HG03066 (cell line): ENCODE measurements around the gene TBL2.
"Not testable (repeated sequence)": the region's sequence is repeated elsewhere in the genome, so short reads cannot be mapped to it uniquely, and the experiment has no call there.

ENCODE experiments used
- ATAC-seq: cut with Tn5 transposase; IDR thresholded peaks from one replicate; pipeline ENCODE4 v1.9.1; 2021; ENCODE audit warnings: low read depth; ENCODE audit not compliant: unreplicated experiment

TBL2 gene

GRCh38 chr7:73606801-73607691 lies 28.7 kb upstream of the TBL2 start:
- no peak for ATAC-seq

DNA sequence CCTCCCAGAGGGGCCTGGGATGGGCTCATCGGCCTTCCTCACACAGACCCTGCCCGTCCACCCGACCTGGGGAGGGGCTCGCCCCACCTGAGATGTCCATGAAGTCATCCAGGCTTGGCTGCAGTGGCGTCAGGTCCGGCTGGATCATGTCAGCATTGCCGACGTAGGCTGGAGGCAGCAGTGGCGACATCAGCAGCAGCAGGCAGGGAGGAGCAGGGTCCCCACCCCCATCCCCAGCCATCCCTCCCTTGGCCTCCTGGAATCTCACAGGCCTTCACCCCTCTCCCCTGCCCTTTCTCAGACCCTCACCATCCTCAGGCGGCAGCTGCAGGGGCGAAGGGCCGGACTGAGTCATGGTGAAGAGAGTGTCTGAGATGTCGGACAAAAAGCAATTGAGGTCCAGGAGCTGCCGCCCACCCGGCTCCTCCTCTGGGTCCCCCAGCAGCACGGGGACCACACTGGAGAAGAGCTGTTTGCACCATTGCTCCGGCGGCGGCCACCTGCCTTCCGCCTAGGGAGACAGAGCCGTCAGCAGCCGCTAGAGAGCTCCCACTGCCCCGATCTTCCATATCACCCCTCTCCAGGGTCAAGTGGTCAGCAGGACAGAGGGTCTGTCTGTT lies 27.3 kb upstream of the TBL2 start:
- no peak for ATAC-seq

GRCh38 chr7:73602721-73603651 lies 24.6 kb upstream of the TBL2 start:
- no peak for ATAC-seq

DNA sequence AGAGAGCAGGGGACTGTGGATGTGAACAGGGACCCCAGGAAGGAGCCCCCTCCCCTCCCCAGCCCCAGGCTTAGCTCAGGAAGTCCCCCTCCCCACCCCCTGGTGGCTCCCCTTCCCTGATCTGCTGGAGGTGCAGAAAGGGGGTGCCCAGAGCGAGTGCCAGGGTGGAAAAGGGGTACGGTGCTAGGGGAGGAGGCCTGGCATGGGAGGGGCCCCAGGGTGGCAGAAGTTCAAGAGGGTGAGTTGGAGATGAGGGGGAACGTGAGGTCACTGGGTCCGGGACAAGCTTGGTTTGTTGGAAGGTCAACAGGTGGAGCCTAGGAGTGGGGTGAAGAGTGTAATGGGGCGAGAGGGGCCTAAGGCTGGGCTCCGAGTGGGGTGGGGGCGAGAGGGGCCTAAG lies 21.5 kb upstream of the TBL2 start:
- ATAC-seq, result no peak

DNA sequence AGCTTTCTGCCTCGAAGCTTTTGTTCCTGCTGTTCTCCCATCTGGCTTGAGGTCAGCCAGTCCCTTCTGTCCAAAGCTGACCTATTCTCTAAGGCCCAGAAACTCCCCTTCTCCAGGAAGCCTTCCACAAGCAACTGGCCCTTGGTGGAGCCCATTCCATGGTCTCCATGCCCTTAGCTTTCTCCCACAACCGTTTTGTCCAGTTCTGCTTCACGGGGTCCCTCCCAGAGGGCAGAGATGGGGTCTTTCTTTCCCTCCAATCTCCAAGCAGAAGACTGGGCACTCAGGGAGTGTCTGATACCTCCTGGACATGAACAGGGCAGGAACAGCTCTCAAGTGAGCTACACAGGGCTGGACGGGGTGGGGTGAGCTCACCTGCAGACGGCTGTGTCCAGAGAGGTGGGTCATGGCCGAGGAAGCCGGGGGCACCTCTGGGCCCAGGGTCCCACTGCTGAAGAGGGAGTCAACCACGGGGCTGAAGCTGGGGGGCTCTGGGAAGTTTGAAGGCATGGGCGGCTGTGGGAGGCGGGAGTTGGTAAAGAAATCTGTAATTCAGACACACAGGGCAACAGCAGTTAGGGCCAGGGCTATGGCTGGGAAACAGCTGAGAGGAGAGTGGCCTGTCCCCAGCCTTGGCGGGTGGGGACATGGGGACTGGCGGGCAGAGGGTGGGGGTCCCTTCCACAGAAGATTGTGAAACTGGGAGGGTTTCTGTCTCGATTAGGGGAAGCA lies 20.9 kb upstream of the TBL2 start:
- no peak for ATAC-seq

DNA sequence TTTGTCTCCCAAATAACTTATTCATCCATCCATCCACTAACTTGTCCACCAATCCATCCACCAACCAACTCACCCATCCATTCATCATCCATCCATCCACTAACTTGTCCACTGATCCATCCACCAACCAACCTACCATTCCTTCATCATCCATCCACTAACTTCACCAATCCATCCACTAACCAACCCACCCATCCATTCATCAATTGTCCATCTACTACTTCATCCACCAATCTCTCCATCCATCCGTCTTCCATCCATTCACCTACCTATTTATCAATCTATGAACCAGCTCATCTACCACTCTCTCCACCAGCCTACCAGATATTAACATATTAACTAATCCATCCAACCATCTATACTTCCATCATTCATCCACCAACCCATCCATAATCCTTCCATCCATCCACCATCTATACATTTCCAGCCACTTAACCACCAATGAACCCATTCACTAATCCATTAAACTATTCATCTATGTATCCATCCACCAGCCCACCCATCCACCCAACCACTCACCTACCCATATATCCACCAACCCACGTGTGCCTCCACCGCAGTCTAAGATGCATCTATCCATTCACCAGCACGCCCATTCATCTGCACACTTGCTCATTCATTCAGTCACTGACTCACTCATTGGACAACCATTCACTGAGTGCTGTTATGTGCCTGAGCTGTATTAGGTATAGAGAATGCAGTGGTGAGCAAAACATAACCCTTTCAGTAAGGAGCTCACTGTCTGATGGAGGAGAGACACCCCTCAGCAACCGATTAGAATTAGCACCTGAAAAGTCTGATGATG lies 19.8 kb upstream of the TBL2 start:
- no peak for ATAC-seq

- no peak for ATAC-seq
These were observed 18.0 kb upstream of the TBL2 start for GRCh38 chr7:73596191-73597065.

GRCh38 chr7:73595358-73595757 lies 17.0 kb upstream of the TBL2 start:
- ATAC-seq, result no peak

DNA sequence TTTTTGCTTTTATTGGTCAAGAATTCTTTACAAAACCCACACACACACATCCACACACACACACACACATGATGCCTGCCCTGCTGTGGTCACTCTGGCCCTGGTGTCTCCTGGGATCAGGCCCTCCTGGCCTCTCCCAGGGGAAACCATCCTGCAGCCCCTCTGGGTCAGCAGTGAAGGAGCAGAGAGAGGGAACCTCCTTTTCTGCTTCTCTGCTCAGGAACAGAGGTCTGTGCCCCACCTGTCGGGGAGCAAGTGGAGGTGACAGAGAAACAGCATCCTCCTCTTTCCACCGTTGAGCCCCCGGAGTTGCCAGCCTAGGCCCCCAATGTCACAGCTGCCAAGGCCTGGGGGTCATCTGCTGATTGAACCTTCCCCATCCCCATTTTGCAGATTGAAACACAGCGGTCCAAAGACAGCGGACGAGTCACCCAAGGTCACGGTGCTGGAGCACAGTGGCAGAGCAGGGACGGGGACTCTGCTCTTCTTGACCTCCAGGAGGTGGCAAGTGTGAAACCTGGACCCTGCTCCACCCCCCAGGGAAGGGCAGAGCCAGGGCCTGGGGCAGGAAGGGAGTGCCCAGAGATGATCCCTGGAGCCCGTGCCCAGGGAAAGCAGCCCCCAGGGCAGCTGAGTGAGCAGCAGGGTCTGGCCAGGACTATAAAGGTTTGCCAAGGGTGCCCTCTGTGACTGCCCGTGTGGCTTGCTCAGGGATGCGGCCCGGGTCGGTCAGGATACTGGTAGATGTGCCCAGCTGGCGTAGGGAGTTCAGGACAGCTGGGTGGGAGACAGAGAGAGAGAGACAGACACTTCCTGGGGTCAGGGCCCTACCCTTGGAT lies 15.0 kb upstream of the TBL2 start:
- ATAC-seq, result no peak

DNA sequence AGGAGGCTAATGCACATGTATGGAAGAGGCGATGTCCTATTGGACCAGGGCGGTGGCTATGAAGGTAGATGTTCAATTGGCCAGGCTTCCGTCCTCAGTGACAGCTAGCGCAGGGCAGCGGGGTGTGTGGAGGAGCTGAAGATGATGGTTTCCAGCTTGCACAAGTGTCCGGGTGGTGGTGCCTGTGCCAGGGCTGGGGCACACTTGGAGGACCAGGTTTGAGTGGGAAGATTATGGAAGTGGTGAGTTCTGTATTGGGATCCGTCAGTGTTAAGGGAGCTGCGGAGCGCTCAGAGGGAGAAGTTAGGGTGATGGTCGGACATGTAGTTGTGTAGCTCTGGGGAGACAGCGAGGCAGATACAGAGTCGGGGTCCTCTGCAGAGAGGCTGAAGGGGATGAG lies 8.5 kb upstream of the TBL2 start:
- ATAC-seq, result no peak

DNA sequence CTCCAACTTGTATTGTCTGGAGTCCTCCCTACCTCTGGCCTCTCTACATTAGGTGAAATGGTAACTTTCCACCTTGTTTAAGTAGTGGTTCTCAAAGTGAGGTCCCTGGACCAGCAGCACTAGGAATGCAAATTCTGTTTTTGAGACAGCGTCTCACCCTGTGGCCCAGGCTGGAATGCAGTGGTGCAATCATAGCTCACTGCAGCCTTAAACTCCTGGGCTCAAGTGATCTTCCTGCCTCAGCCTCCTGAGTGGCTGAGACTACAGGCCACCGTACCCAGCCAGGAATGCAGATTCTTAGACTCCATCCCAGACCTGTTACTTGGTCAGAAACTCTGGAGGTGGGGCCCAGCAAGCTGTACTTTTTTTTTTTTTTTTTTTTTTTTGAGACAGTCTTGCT lies 6.8 kb upstream of the TBL2 start:
- ATAC-seq, result no peak

GRCh38 chr7:73582664-73583202 lies 4.4 kb upstream of the TBL2 start:
- no peak for ATAC-seq

DNA sequence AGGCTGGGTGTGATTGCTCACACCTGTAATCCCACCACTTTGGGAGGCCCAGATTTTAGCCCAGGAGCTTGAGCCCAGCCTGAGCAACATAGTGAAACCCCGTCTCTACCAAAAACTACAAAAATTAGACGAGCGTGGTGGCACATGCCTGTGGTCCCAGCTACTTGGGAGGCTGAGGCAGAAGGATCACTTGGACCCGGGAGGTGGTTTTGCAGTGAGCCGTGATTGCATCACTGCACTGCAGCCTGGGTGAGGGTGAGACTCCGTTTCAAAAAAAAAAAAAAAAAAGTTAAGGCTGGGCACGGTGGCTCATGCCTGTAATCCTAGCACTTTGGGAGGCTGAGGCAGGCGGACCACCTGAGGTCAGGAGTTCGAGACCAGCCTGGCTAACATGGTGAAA lies 2.6 kb upstream of the TBL2 start:
- ATAC-seq, result not testable (repeated sequence)

- ATAC-seq, result peak; percentile 11
These were observed 595 bp downstream of the TBL2 start for GRCh38 chr7:73577627-73578341.

- no peak for ATAC-seq
These were observed 4.6 kb downstream of the TBL2 start for GRCh38 chr7:73573791-73574190.

DNA sequence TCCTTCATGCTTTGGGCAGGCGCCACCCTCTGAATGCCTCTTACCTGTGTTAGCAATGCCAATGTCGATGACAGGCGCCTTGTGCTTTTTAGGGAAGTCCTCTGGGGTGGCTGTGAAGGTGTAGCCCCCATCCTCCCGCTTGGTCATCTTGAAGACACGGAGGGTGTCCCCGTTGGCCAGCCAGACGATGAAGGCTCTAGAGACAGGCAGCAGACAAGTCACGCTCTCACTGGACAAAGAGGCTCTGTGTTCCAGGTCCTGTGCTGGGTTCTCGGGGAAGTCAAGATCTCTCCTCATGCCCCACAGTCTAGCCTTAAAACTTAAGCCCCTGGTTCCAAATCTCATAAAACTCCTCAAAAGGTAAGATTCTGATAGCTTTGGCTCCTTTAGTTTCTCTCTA lies 5.1 kb downstream of the TBL2 start:
- ATAC-seq, result no peak

GRCh38 chr7:73572767-73573186 lies 5.6 kb downstream of the TBL2 start:
- no peak for ATAC-seq
